CD4-positive, alpha-beta T cell treated with Interleukin-17A for 1 hour (primary cell): ENCODE data around the gene UBE2K.
"Not testable (repeated sequence)": the region's sequence is repeated elsewhere in the genome, so short reads cannot be mapped to it uniquely, and the experiment has no call there.

Experiments used
- DNase-seq: peaks from one replicate; pipeline ENCODE4 v3.0.0-alpha.2; 2020

The UBE2K gene

GRCh38 chr4:39813033-39813432 lies 115.1 kb downstream of the UBE2K start:
- not testable (repeated sequence) for DNase-seq

GRCh38 chr4:39813761-39814160 lies 115.8 kb downstream of the UBE2K start:
- DNase-seq, result not testable (repeated sequence)

- peak; percentile 42 for DNase-seq
Measured at GRCh38 chr4:39814403-39815185, 116.7 kb downstream of the UBE2K start.

GRCh38 chr4:39818646-39819045 lies 120.7 kb downstream of the UBE2K start:
- no peak for DNase-seq

- no peak for DNase-seq
Measured at GRCh38 chr4:39820186-39820585, 122.2 kb downstream of the UBE2K start.

- DNase-seq, result no peak
Measured at GRCh38 chr4:39821951-39822350, 124.0 kb downstream of the UBE2K start.

GRCh38 chr4:39822662-39823061 lies 124.7 kb downstream of the UBE2K start:
- no peak for DNase-seq

- no peak for DNase-seq
Measured at GRCh38 chr4:39823191-39823590, 125.3 kb downstream of the UBE2K start.

- no peak for DNase-seq
Measured at GRCh38 chr4:39825090-39825489, 127.2 kb downstream of the UBE2K start.

GRCh38 chr4:39825741-39826231 lies 127.8 kb downstream of the UBE2K start:
- DNase-seq, result no peak
